ENCODE measurements around the gene NVL.

GRCh38 chr1:224331326-224331725, 1.4 kb upstream of the NVL start:
- no peak for TF ChIP-seq RXRA (IDR thresholded peaks at IDR 0.05; ENCODE audit: insufficient read depth, low read depth, low read length)
- TF ChIP-seq CTCF (IDR thresholded peaks at IDR 0.05; ENCODE audit: control extremely low read depth in 1 of 3, insufficient read depth in 1 of 3, low read depth in 1 of 3, low read length in 3 of 3): no peak
- TF ChIP-seq TAF1 (IDR thresholded peaks at IDR 0.05; ENCODE audit: low read depth, low read length): no peak
- no peak for TF ChIP-seq SP2 (IDR thresholded peaks at IDR 0.05; ENCODE audit: low read length)
- TF ChIP-seq YY1 (IDR thresholded peaks at IDR 0.05; ENCODE audit: low read depth, low read length): no peak
- TF ChIP-seq EZH2 (IDR thresholded peaks at IDR 0.05; ENCODE audit: low read depth, low read length, severe bottlenecking): no peak

All from H1 (cell line).